ENCODE measurements around the gene IDH3A. TPM values are rescaled to one million over a fixed set of nuclear protein-coding genes. Genes with fewer than 3 reads are reported as not detected.

Gene IDH3A
- total and polyA plus RNA-seq, 11 donors, result 158 to 471 (median 290) TPM

DNA sequence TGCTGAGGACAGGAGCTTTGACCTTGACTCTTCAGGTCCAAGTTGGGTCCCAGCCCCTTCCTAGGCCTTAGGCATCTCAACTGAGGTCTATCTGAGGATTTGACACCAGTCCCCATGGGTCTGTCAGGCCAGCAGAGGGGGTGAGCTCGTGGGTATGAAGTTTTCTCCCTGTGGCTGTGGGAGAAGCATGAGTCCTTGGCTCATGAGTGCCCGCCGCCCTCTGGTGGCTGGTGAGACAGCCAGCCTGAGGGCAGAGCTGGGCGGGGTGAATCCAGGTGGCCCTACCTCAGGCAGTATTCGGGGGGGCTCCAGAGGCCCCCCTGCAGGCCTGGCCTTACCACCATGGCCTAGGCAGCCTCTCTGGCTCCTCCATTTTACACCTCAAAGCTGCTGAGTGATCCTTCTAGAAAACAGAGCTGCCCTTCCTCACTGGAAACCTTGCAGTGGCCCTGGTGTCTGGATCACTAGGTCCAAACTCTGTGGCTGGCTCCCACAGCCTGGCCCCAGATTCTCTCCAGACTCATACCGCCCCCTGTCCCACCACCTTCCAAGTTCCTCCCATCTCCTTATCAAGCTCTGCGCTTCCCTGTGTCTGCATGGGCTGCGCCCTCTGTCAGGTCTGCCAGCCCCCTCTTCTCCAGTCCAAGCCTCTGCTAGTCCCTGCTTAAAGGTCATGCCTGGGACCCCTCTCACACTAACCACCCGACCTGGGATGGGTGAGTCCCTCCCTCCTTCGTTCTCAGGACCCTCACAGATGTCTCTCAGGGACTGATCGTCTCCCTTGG is 40.7 kb upstream of the IDH3A start:
- H3K27ac ChIP-seq, result no peak overlapping the region
- TF ChIP-seq, protein P1, sequence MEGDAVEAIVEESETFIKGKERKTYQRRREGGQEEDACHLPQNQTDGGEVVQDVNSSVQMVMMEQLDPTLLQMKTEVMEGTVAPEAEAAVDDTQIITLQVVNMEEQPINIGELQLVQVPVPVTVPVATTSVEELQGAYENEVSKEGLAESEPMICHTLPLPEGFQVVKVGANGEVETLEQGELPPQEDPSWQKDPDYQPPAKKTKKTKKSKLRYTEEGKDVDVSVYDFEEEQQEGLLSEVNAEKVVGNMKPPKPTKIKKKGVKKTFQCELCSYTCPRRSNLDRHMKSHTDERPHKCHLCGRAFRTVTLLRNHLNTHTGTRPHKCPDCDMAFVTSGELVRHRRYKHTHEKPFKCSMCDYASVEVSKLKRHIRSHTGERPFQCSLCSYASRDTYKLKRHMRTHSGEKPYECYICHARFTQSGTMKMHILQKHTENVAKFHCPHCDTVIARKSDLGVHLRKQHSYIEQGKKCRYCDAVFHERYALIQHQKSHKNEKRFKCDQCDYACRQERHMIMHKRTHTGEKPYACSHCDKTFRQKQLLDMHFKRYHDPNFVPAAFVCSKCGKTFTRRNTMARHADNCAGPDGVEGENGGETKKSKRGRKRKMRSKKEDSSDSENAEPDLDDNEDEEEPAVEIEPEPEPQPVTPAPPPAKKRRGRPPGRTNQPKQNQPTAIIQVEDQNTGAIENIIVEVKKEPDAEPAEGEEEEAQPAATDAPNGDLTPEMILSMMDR (IDR thresholded peaks at IDR 0.05), result peak; percentile 90 to 98 (median 93)
- no peak for TF ChIP-seq POLR2A (IDR thresholded peaks at IDR 0.05)
- intact Hi-C loops (cut with DNase I), result loop anchor here (1.0 to 10.0 kb wide), 7 partner anchors 104 to 150 kb away; no protein-coding TSS in a partner anchor
- peaks cover 0 to 28% (median 0%) of the 10 kb centered on the region in 12 donors for H3K4me1 ChIP-seq
- H3K36me3 ChIP-seq, result no peaks in the 10 kb centered on the region
- H3K9me3 ChIP-seq, result no peaks in the 10 kb centered on the region
- WGBS, 4 donors, result 43 to 46% (median 44%) methylated on average over 11 of the region's 11 CpGs
- DNase-seq (peak; percentile 82 to 93 (median 86)), ATAC-seq (peak; percentile 65 to 90 (median 89))
- H3K4me3 ChIP-seq, result no peak overlapping the region
- no peaks in the 10 kb centered on the region for H3K27me3 ChIP-seq

- H3K36me3 ChIP-seq, result no peaks in the 10 kb centered on the region
- intact Hi-C loops (cut with DNase I), result loop anchor here (2.0 to 10.0 kb wide), 4 partner anchors 104 to 150 kb away; no protein-coding TSS in a partner anchor
- DNase-seq (no peak), ATAC-seq (no peak)
- H3K27me3 ChIP-seq, result no peaks in the 10 kb centered on the region
- no peak overlapping the region for H3K4me3 ChIP-seq
- no peaks in the 10 kb centered on the region for H3K9me3 ChIP-seq
- peaks cover 0 to 21% (median 0%) of the 10 kb centered on the region in 12 donors for H3K4me1 ChIP-seq
- TF ChIP-seq, protein P1 (IDR thresholded peaks at IDR 0.05), result no peak
- no peak for TF ChIP-seq POLR2A (IDR thresholded peaks at IDR 0.05)
- 90 to 94% (median 92%) methylated on average over 12 of the region's 12 CpGs for WGBS, 4 donors
- H3K27ac ChIP-seq, result no peak overlapping the region
Observed at GRCh38 chr15:78109156-78109555, 40.0 kb upstream of the IDH3A start.

DNA sequence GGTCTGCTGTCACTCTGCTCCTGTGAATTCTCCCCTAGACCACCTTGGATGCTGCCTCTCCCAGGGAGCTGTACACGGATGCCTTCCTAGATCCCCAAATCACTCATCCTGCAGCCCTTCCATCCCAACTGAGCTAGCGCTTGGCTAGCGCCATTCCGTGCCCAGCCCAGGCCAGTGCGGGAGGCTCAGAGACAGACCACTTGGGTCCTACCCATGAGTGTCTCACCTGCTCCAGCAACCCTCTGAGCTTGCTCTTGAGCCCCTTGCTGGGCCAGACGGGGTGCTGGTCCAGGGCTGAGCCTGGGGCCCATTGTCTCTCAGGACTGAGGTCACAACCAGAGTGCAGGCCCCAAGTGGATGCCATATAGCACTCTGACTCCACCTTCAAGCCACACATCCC is 39.1 kb upstream of the IDH3A start:
- WGBS, 4 donors, result 84 to 97% (median 93%) methylated on average over 5 to 6 of the region's 6 CpGs
- no peak overlapping the region for H3K27ac ChIP-seq
- ATAC-seq (no peak), DNase-seq (no peak)
- TF ChIP-seq, protein P1 (IDR thresholded peaks at IDR 0.05), result no peak
- TF ChIP-seq POLR2A (IDR thresholded peaks at IDR 0.05), result no peak
- peaks cover 0 to 12% (median 0%) of the 10 kb centered on the region in 12 donors for H3K4me1 ChIP-seq
- H3K4me3 ChIP-seq, result no peak overlapping the region
- H3K27me3 ChIP-seq, result no peaks in the 10 kb centered on the region
- no peaks in the 10 kb centered on the region for H3K36me3 ChIP-seq
- no peaks in the 10 kb centered on the region for H3K9me3 ChIP-seq
- intact Hi-C loops (cut with DNase I), result loop anchor here in 9 of 10 donors (5.0 to 10.0 kb wide), 7 partner anchors 72 to 315 kb away; no protein-coding TSS in a partner anchor

DNA sequence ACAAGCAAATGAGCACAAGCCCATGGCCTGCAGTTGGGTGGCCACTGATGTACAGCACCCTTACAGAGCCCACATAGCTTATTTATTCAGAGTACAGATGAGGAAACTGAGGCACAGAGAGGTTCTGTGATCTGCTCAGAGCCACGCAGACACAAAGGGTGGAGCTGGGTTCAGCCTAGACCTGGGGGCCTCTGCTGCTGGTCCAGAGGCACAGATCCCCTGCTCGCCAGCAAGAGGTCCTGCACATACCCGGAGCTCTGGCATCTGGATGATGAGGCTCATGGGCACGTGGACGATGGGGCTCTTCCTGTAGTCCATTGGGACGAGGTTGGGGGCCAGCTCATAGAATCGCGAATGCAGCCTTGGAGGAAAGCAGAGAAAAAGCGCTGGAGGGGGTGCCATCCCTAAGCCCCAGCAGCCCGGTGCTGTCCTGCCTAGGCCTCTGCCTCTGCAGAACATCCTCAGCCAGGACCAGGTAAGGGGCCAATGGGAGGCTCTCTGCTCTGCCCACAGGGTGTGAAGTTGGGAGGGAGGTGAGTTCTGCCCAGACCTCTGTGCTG is 38.2 kb upstream of the IDH3A start:
- TF ChIP-seq, protein P1 (IDR thresholded peaks at IDR 0.05), result no peak
- TF ChIP-seq POLR2A (IDR thresholded peaks at IDR 0.05), result no peak
- 89 to 94% (median 92%) methylated on average over 7 to 10 of the region's 10 CpGs for WGBS, 4 donors
- no peaks in the 10 kb centered on the region for H3K9me3 ChIP-seq
- ATAC-seq, result no peak
- no peak overlapping the region for H3K4me3 ChIP-seq
- no peak overlapping the region for H3K27ac ChIP-seq
- no peak for DNase-seq
- H3K36me3 ChIP-seq, result no peaks in the 10 kb centered on the region
- H3K4me1 ChIP-seq, result peaks cover 0 to 4% (median 0%) of the 10 kb centered on the region in 12 donors
- H3K27me3 ChIP-seq, result no peaks in the 10 kb centered on the region
- intact Hi-C loops (cut with DNase I), result loop anchor here in 9 of 10 donors (5.0 to 10.0 kb wide), 7 partner anchors 71 to 314 kb away; no protein-coding TSS in a partner anchor
